Activated T-helper 17 cell treated with anti-CD3 and anti-CD28 coated beads, Interleukin-2, amount 50 U/mL, for 72 hours (primary cell): ENCODE data around the gene HPCAL1. TPM values are rescaled to one million over a fixed set of nuclear protein-coding genes. Genes with fewer than 3 reads are reported as not detected.

Source experiments
- ATAC-seq: fragments of 150-1000 bp; cut with Tn5 transposase; replicated peaks from 2 replicates; pipeline ENCODE4 v1.10.0; 2021; ENCODE audit warnings: mild to moderate bottlenecking, moderate library complexity
- H3K27ac Mint-ChIP-seq: one replicate; pipeline ENCODE4 v1.8.0; 2022; ENCODE audit warnings: mixed read lengths
- H3K27me3 Mint-ChIP-seq: one replicate; pipeline ENCODE4 v1.8.0; 2022; ENCODE audit warnings: mixed read lengths
- H3K36me3 Mint-ChIP-seq: one replicate; pipeline ENCODE4 v1.8.0; 2022; ENCODE audit warnings: low read depth, mild to moderate bottlenecking, mixed read lengths
- H3K4me1 Mint-ChIP-seq: one replicate; pipeline ENCODE4 v1.8.0; 2022; ENCODE audit warnings: mixed read lengths
- H3K4me3 Mint-ChIP-seq: one replicate; pipeline ENCODE4 v1.8.0; 2022; ENCODE audit warnings: mild to moderate bottlenecking, mixed read lengths
- H3K9me3 Mint-ChIP-seq: one replicate; pipeline ENCODE4 v1.8.0; 2022; ENCODE audit warnings: mixed read lengths
- total RNA-seq, 2 donors: library from RNA; stranded (reverse); gene quantifications; one replicate each; pipeline ENCODE4 v1.2.3, GENCODE V29; 2022

Gene HPCAL1
- total RNA-seq, 2 donors from 2014 or later = 57.9 to 139 TPM

GRCh38 chr2:10406016-10406415 is 103.3 kb downstream of the HPCAL1 start:
- Mint-ChIP-seq H3K27ac (peak overlapping the region; percentile 25), H3K36me3 (peaks cover 84% of the 10 kb centered on the region), H3K9me3 (no peaks in the 10 kb centered on the region), H3K4me3 (no peak overlapping the region), H3K4me1 (peaks cover 53% of the 10 kb centered on the region), H3K27me3 (no peaks in the 10 kb centered on the region)
- no peak for ATAC-seq

- H3K27me3 Mint-ChIP-seq = no peaks in the 10 kb centered on the region
- peak overlapping the region; percentile 84 for H3K4me3 Mint-ChIP-seq
- H3K36me3 Mint-ChIP-seq = peaks cover 80% of the 10 kb centered on the region
- H3K4me1 Mint-ChIP-seq = peaks cover 47% of the 10 kb centered on the region
- no peaks in the 10 kb centered on the region for H3K9me3 Mint-ChIP-seq
- ATAC-seq = no peak
- peak overlapping the region; percentile 91 for H3K27ac Mint-ChIP-seq
These were observed 103.9 kb downstream of the HPCAL1 start for GRCh38 chr2:10406491-10407188.

GRCh38 chr2:10407432-10407831 is 104.7 kb downstream of the HPCAL1 start:
- ATAC-seq = no peak
- Mint-ChIP-seq H3K4me1 (peaks cover 44% of the 10 kb centered on the region), H3K4me3 (peak overlapping the region; percentile 84), H3K9me3 (no peaks in the 10 kb centered on the region), H3K27ac (peak overlapping the region; percentile 91), H3K36me3 (peaks cover 82% of the 10 kb centered on the region), H3K27me3 (no peaks in the 10 kb centered on the region)

GRCh38 chr2:10407841-10408648 is 105.3 kb downstream of the HPCAL1 start:
- peaks cover 78% of the 10 kb centered on the region for H3K36me3 Mint-ChIP-seq
- H3K27me3 Mint-ChIP-seq = no peaks in the 10 kb centered on the region
- ATAC-seq = peak; percentile 88
- H3K4me1 Mint-ChIP-seq = peaks cover 49% of the 10 kb centered on the region
- H3K9me3 Mint-ChIP-seq = no peaks in the 10 kb centered on the region
- peak overlapping the region; percentile 91 for H3K27ac Mint-ChIP-seq
- H3K4me3 Mint-ChIP-seq = peak overlapping the region; percentile 84

- ATAC-seq = peak; percentile 56
- Mint-ChIP-seq H3K4me3 (peak overlapping the region; percentile 84), H3K27ac (peak overlapping the region; percentile 91), H3K9me3 (no peaks in the 10 kb centered on the region), H3K4me1 (peaks cover 45% of the 10 kb centered on the region), H3K36me3 (peaks cover 69% of the 10 kb centered on the region), H3K27me3 (no peaks in the 10 kb centered on the region)
These were observed 106.2 kb downstream of the HPCAL1 start for GRCh38 chr2:10408649-10409579.

GRCh38 chr2:10410001-10410822 is 107.5 kb downstream of the HPCAL1 start:
- Mint-ChIP-seq H3K27ac (peak overlapping the region; percentile 56), H3K36me3 (peaks cover 59% of the 10 kb centered on the region), H3K9me3 (no peaks in the 10 kb centered on the region), H3K4me3 (peak overlapping the region; percentile 36), H3K27me3 (no peaks in the 10 kb centered on the region), H3K4me1 (peaks cover 40% of the 10 kb centered on the region)
- no peak for ATAC-seq

- no peaks in the 10 kb centered on the region for H3K9me3 Mint-ChIP-seq
- H3K27ac Mint-ChIP-seq = peak overlapping the region; percentile 56
- H3K36me3 Mint-ChIP-seq = peaks cover 66% of the 10 kb centered on the region
- H3K27me3 Mint-ChIP-seq = no peaks in the 10 kb centered on the region
- H3K4me3 Mint-ChIP-seq = peak overlapping the region; percentile 36
- H3K4me1 Mint-ChIP-seq = peaks cover 40% of the 10 kb centered on the region
- no peak for ATAC-seq
These were observed 108.2 kb downstream of the HPCAL1 start for GRCh38 chr2:10410823-10411437.

GRCh38 chr2:10411557-10411956 is 108.9 kb downstream of the HPCAL1 start:
- Mint-ChIP-seq H3K9me3 (no peaks in the 10 kb centered on the region), H3K4me1 (peaks cover 40% of the 10 kb centered on the region), H3K36me3 (peaks cover 60% of the 10 kb centered on the region), H3K27ac (peak overlapping the region; percentile 52), H3K4me3 (no peak overlapping the region), H3K27me3 (no peaks in the 10 kb centered on the region)
- ATAC-seq = no peak

- H3K4me1 Mint-ChIP-seq = peaks cover 31% of the 10 kb centered on the region
- no peaks in the 10 kb centered on the region for H3K27me3 Mint-ChIP-seq
- no peak overlapping the region for H3K4me3 Mint-ChIP-seq
- H3K27ac Mint-ChIP-seq = peak overlapping the region; percentile 52
- ATAC-seq = no peak
- H3K9me3 Mint-ChIP-seq = no peaks in the 10 kb centered on the region
- H3K36me3 Mint-ChIP-seq = peaks cover 52% of the 10 kb centered on the region
These were observed 109.7 kb downstream of the HPCAL1 start for GRCh38 chr2:10412380-10412779.

GRCh38 chr2:10413503-10413902 is 110.8 kb downstream of the HPCAL1 start:
- Mint-ChIP-seq H3K36me3 (peaks cover 44% of the 10 kb centered on the region), H3K27ac (no peak overlapping the region), H3K4me1 (peaks cover 20% of the 10 kb centered on the region), H3K27me3 (no peaks in the 10 kb centered on the region), H3K4me3 (no peak overlapping the region), H3K9me3 (no peaks in the 10 kb centered on the region)
- ATAC-seq = no peak

GRCh38 chr2:10413991-10414451 is 111.3 kb downstream of the HPCAL1 start:
- H3K4me1 Mint-ChIP-seq = peaks cover 15% of the 10 kb centered on the region
- H3K27me3 Mint-ChIP-seq = no peaks in the 10 kb centered on the region
- peaks cover 44% of the 10 kb centered on the region for H3K36me3 Mint-ChIP-seq
- no peak overlapping the region for H3K27ac Mint-ChIP-seq
- H3K9me3 Mint-ChIP-seq = no peaks in the 10 kb centered on the region
- ATAC-seq = peak; percentile 43
- H3K4me3 Mint-ChIP-seq = no peak overlapping the region

- peaks cover 45% of the 10 kb centered on the region for H3K36me3 Mint-ChIP-seq
- no peak overlapping the region for H3K4me3 Mint-ChIP-seq
- no peak for ATAC-seq
- H3K27me3 Mint-ChIP-seq = no peaks in the 10 kb centered on the region
- no peaks in the 10 kb centered on the region for H3K9me3 Mint-ChIP-seq
- H3K4me1 Mint-ChIP-seq = peaks cover 12% of the 10 kb centered on the region
- no peak overlapping the region for H3K27ac Mint-ChIP-seq
These were observed 111.9 kb downstream of the HPCAL1 start for GRCh38 chr2:10414591-10414990.

- no peaks in the 10 kb centered on the region for H3K9me3 Mint-ChIP-seq
- ATAC-seq = no peak
- H3K27me3 Mint-ChIP-seq = no peaks in the 10 kb centered on the region
- no peak overlapping the region for H3K4me3 Mint-ChIP-seq
- H3K36me3 Mint-ChIP-seq = peaks cover 47% of the 10 kb centered on the region
- H3K27ac Mint-ChIP-seq = no peak overlapping the region
- H3K4me1 Mint-ChIP-seq = peaks cover 11% of the 10 kb centered on the region
These were observed 112.3 kb downstream of the HPCAL1 start for GRCh38 chr2:10415048-10415447.
